IMR-90 (cell line): ENCODE measurements around the gene CERS4.

Experiments
- BHLHE40 ChIP-seq: fragments of 150-350 bp; IDR thresholded peaks from 2 replicates; pipeline ENCODE4 v1.6.1; 2016; ENCODE audit warnings: mild to moderate bottlenecking, low read depth, low read length
- CEBPB ChIP-seq: IDR thresholded peaks from 2 replicates; pipeline ENCODE4 v1.6.1; 2012; ENCODE audit warnings: low read depth, low read length, improper control_type of control experiment
- CTCF ChIP-seq: conservative IDR thresholded peaks from 2 replicates; pipeline ENCODE4 v1.5.1; 2012; ENCODE audit warnings: mild to moderate bottlenecking, low read depth, low read length, improper control_type of control experiment
- ELK1 ChIP-seq: fragments of 150-350 bp; IDR thresholded peaks from 2 replicates; pipeline ENCODE4 v1.6.1; 2016; ENCODE audit warnings: low read depth, mild to moderate bottlenecking, low read length, moderate library complexity, borderline replicate concordance
- MAFK ChIP-seq: IDR thresholded peaks from 2 replicates; pipeline ENCODE4 v1.6.1; 2012; ENCODE audit warnings: low read depth, low read length, improper control_type of control experiment
- MAZ ChIP-seq: IDR thresholded peaks from 2 replicates; pipeline ENCODE4 v1.6.1; 2012; ENCODE audit warnings: low read depth, mild to moderate bottlenecking, low read length, improper control_type of control experiment, moderate library complexity, borderline replicate concordance
- NFE2L2 ChIP-seq: fragments of 150-350 bp; IDR thresholded peaks from 2 replicates; pipeline ENCODE4 v1.6.1; 2016; ENCODE audit warnings: low read depth, mild to moderate bottlenecking, low read length
- POLR2A ChIP-seq: IDR thresholded peaks from 2 replicates; pipeline ENCODE4 v1.6.1; 2012; ENCODE audit warnings: mild to moderate bottlenecking, low read depth, low read length
- RAD21 ChIP-seq: IDR thresholded peaks from 2 replicates; pipeline ENCODE4 v1.6.1; 2012; ENCODE audit warnings: low read length, improper control_type of control experiment
- RCOR1 ChIP-seq: IDR thresholded peaks from 2 replicates; pipeline ENCODE4 v1.6.1; 2012; ENCODE audit warnings: mild to moderate bottlenecking, low read length, improper control_type of control experiment; ENCODE audit not compliant: insufficient replicate concordance
- SMC3 ChIP-seq: fragments of 150-350 bp; IDR thresholded peaks from 2 replicates; pipeline ENCODE4 v1.6.1; 2016; ENCODE audit warnings: low read depth, mild to moderate bottlenecking, antibody characterized with exemption, low read length, moderate library complexity
- USF2 ChIP-seq: fragments of 150-350 bp; IDR thresholded peaks from 2 replicates; pipeline ENCODE4 v1.6.1; 2017; ENCODE audit warnings: mild to moderate bottlenecking, antibody characterized with exemption, low read length, low read depth

- TF ChIP-seq RCOR1 (no peak), SMC3 (no peak), CTCF (no peak), POLR2A (no peak), CEBPB (no peak), RAD21 (no peak), USF2 (no peak), NFE2L2 (no peak), MAFK (no peak), MAZ (no peak), ELK1 (no peak), BHLHE40 (no peak)
Observed at GRCh38 chr19:8269724-8270123, 60.6 kb downstream of the CERS4 start.
